HG03457 (cell line): Measurements from ENCODE around the gene NTSR1.

Experiments
- ATAC-seq: cut with Tn5 transposase; IDR thresholded peaks from one replicate; pipeline ENCODE4 v1.9.1; 2021; ENCODE audit warnings: moderate number of reproducible peaks; ENCODE audit not compliant: unreplicated experiment

Gene NTSR1

DNA sequence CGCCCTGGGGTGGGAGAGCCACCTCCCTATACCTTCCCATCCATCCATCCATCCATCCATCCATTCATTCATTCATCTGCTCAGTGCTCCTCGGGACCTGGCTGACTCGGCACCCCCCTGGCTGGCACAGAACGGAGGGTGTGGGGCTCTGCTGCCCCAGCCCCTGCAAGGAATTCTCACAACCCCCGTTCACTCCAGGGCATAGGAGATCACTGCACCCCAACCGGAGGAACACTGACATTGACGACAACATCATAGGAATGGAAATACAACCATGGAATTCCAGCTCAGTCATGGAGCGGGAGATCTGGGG, 59.6 kb downstream of the NTSR1 start:
- no peak for ATAC-seq

- ATAC-seq: no peak
Measured at GRCh38 chr20:62768551-62769287, 60.1 kb downstream of the NTSR1 start.

GRCh38 chr20:62769346-62770071, 60.9 kb downstream of the NTSR1 start:
- no peak for ATAC-seq

DNA sequence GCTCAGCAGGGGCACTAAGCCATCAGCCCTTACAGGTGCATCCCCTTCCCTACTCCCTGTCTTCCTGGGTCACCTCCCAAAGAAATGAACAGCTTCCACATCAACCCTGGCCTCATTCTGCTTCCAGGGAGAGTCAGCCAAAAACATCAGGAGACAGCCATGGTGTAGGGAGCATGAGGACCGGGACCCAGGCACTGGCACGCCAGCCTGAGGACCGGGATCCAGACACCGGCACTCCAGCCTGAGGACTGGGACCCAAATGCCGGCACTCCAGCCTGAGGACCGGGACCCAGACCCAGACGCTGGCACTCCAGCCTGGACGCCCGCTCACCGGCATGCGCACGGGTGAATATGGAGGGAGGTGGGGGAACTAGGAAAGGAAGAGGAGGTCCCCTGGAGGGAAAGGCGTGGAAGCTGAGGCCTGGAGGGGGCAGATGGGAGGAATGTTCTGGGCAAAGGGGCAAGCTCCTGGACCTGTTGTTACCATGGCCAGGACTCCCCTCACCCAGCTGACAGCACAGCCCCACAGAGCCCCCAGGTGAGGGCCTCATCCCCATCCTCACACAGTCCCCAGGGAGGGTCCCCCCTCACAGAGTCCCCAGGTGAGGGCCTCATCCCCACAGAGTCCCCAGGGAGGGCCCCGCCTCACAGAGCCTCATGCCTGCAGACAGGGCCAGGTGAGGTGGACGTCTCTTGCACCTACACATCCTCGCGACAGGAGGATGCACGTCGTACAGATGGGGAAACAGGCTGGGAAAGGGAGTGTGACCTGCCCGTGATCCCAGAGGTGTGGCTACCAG, 61.7 kb downstream of the NTSR1 start:
- no peak for ATAC-seq

DNA sequence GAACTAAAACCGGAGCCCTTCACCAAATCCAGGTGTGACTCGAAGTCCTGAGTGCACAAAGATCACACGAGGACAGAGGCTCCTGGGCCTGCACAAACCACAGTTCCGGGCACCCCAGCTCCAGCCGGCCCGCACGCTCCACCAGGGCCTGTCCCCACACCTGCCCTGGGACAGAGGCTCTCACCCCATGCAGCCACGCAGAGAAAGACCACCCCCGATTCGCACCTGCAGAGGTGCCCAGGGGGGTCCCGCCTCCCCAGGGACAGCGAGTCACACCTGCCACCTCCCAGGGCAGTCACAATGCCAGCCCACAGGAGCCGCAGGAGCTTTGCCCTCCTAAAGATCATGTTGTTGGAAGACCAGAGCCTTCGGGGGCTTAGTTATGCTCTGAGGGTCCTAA, 62.3 kb downstream of the NTSR1 start:
- no peak for ATAC-seq

GRCh38 chr20:62771396-62772102, 62.9 kb downstream of the NTSR1 start:
- ATAC-seq: no peak

GRCh38 chr20:62772103-62772611, 63.5 kb downstream of the NTSR1 start:
- no peak for ATAC-seq

GRCh38 chr20:62772619-62772989, 64.0 kb downstream of the NTSR1 start:
- no peak for ATAC-seq

DNA sequence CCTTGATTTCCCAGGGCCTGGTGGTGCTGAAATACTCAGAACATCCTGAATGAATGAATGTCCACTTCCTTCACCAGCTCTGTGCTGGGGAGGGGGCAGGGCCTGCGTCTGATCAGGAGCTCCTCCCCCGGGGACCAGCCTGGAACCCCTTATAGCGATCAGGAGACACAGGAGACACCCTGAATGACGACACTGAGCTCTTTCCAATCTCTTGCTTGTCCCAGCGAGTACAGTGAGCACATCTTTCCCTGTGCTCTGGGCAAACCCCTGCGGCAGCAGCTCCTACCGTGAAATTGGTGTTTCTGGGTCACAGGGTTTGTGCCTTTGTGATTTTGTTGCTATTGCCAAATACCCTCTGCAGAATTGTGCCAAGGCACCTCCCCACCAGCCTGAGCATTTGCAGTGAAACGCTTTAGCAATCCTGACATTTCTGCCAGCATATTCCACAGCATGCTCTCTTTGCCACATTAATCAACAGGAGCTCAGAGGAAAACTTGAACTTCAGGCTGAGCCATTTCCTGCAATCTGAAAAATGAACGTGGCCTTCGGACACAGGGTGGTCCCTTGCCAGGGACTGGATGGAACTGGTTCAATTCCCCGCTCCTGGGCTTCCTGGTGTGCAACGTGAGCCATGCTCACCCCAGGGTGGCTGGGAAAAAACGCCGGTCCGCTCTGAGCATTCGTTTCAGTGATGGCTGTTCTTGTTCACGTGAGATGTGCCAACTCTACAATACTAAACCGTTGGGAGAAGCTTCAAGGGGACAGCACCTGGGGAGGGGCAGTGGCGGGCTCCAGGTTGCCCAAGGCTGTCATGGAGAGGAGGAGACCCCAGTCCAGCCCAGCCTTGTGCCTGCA, 64.6 kb downstream of the NTSR1 start:
- ATAC-seq: no peak

- no peak for ATAC-seq
Measured at GRCh38 chr20:62773845-62774714, 65.4 kb downstream of the NTSR1 start.

- no peak for ATAC-seq
Measured at GRCh38 chr20:62774762-62775161, 66.1 kb downstream of the NTSR1 start.

DNA sequence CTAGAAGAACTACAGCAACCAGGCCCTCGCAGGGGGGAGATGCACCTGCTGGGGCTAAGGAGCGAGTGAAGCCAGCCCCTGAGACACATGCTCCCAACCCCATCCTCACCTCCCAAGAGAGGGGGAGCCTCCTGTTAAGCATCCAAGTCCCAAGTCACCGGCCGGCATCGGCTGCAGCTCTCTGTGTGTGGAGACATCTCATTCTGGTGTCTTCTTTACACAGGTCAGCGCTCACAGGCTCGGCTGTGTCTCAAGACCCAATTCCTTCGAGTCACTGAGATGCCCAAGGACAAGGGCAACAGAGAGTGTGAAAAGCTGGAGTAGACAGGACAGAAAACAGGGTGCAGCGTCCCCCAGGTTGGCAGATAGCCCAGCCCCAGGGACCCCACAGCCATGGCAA, 66.6 kb downstream of the NTSR1 start:
- no peak for ATAC-seq

GRCh38 chr20:62776035-62776691, 67.5 kb downstream of the NTSR1 start:
- no peak for ATAC-seq

DNA sequence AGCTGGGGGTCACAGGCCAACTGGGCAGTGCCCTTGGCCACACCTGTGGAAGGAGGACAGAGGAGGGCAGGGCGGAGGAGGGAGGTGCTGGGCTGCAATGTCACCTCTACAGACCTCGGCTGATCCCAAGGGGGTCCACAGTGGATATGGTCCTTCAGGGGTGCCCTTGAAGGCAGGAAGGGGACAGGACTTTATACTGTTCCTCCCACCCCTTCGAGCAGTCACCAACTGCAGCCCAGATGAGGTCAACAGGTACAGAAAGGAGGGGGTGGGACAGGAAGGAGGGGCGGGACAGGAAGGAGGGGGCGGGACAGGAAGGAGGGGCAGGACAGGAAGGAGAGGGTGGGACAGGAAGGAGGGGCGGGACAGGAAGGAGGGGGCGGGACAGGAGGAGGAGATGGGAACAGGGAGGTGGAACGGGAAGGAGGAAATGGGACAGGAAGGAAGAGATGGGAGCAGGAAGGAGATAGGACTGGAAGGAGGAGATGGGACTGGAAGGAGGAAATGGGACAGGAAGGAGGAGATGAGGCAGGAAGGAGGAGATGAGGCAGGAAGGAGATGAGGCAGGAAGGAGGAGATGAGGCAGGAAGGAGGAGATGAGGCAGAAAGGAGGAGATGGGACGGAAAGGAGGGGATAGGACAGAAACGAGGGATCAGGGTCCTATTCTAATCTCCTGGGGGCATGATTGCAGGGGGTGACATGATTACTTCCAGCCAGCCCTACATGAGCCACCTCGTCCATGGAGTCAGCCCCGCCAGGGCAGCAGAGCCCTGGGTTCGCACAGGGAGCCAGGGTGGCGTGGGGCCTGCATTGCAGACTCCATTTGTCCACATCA, 68.3 kb downstream of the NTSR1 start:
- no peak for ATAC-seq

DNA sequence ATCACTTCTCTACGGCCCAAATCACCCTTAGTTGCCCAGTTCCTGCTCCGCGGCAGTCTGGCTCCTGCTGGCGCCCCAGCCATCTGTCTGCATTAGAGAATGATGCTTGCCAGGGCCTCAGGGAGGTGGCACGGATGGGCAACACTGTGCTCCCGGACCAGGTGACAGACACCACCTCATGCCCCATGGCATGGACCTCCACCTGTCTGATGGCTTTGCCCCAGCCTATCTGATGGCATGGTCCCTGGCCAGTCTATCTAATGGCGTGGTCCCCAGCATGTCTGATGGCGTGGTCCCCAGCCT, 68.8 kb downstream of the NTSR1 start:
- ATAC-seq: no peak

GRCh38 chr20:62778058-62778457, 69.4 kb downstream of the NTSR1 start:
- ATAC-seq: no peak

DNA sequence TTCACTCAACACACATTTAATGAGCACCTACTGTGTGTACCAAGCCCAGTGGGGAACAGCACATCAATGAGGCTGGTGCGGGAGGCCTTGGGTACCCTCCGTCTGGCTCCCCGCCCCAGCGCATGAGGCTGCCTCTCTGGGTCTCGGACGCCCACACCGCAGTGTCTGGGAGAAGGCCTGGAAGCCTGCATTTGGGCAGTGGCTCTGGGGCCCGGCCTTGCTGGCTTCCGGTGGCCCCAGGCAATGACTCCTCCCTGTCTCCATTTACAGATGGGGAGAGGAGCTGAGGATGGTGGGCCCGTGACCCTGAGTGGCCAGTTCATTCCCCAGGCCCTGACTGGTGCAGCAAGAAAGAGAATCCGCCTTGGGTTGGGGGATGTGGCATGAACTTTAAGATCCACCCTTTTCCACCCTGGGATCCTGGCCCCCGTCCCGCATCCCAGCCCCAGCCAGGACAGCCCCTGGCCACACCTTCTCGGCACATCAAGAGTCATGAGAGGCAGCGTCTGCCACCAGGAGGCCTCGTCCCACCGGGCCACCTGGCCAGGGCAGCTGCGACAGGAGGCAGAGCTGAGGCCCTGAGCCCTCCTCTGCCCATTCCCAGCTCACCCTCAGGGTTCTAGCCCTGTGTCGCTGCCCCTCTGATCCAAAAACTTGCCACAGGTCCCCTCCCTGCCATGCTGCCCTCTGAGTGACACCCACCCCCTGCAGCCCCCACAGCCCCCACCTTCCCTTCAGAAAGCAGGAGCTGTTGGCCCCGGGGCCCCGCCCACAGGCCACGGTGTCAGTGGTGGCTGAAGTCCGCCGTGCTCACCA, 70.2 kb downstream of the NTSR1 start:
- no peak for ATAC-seq

- no peak for ATAC-seq
Measured at GRCh38 chr20:62779417-62779685, 70.7 kb downstream of the NTSR1 start.
